Measurements from ENCODE around the gene PALD1. TPM values are rescaled to one million over a fixed set of nuclear protein-coding genes. Genes with fewer than 3 reads are reported as not detected.

PALD1 gene
- total RNA-seq, 1 donor from 2014 or later = 3.9 TPM

GRCh38 chr10:70599319-70599718 lies 120.8 kb downstream of the PALD1 start:
- H3K36me3 ChIP-seq (ENCODE audit: control insufficient read depth, insufficient read depth, low read length) = no peaks in the 10 kb centered on the region
- H3K4me3 ChIP-seq (ENCODE audit: low read depth, low read length) = no peak overlapping the region
- DNase-seq (ENCODE audit: low read depth) = no peak
- H3K27me3 ChIP-seq (ENCODE audit: control insufficient read depth, insufficient read depth, low read length) = no peaks in the 10 kb centered on the region
- TF ChIP-seq CTCF (IDR thresholded peaks at IDR 0.05; ENCODE audit: insufficient read depth, low read length, poor library complexity, severe bottlenecking) = no peak

GRCh38 chr10:70599791-70600190 lies 121.2 kb downstream of the PALD1 start:
- Histone ChIP-seq H3K27me3 (ENCODE audit: control insufficient read depth, insufficient read depth, low read length) (no peaks in the 10 kb centered on the region), H3K36me3 (ENCODE audit: control insufficient read depth, insufficient read depth, low read length) (no peaks in the 10 kb centered on the region), H3K4me3 (ENCODE audit: low read depth, low read length) (no peak overlapping the region)
- no peak for DNase-seq (ENCODE audit: low read depth)
- TF ChIP-seq CTCF (IDR thresholded peaks at IDR 0.05; ENCODE audit: insufficient read depth, low read length, poor library complexity, severe bottlenecking) = no peak

- no peak for DNase-seq (ENCODE audit: low read depth)
- H3K36me3 ChIP-seq (ENCODE audit: control insufficient read depth, insufficient read depth, low read length) = no peaks in the 10 kb centered on the region
- no peak for TF ChIP-seq CTCF (IDR thresholded peaks at IDR 0.05; ENCODE audit: insufficient read depth, low read length, poor library complexity, severe bottlenecking)
- H3K27me3 ChIP-seq (ENCODE audit: control insufficient read depth, insufficient read depth, low read length) = no peaks in the 10 kb centered on the region
- no peak overlapping the region for H3K4me3 ChIP-seq (ENCODE audit: low read depth, low read length)
These were observed 122.2 kb downstream of the PALD1 start for GRCh38 chr10:70600512-70601395.

GRCh38 chr10:70601746-70602145 lies 123.2 kb downstream of the PALD1 start:
- Histone ChIP-seq H3K27me3 (ENCODE audit: control insufficient read depth, insufficient read depth, low read length) (no peaks in the 10 kb centered on the region), H3K4me3 (ENCODE audit: low read depth, low read length) (no peak overlapping the region), H3K36me3 (ENCODE audit: control insufficient read depth, insufficient read depth, low read length) (no peaks in the 10 kb centered on the region)
- TF ChIP-seq CTCF (IDR thresholded peaks at IDR 0.05; ENCODE audit: insufficient read depth, low read length, poor library complexity, severe bottlenecking) = no peak
- no peak for DNase-seq (ENCODE audit: low read depth)

- H3K4me3 ChIP-seq (ENCODE audit: low read depth, low read length) = no peak within 1 kb of the TSS
- no peaks in the 10 kb centered on the region for H3K36me3 ChIP-seq (ENCODE audit: control insufficient read depth, insufficient read depth, low read length)
- no peak for TF ChIP-seq CTCF (IDR thresholded peaks at IDR 0.05; ENCODE audit: insufficient read depth, low read length, poor library complexity, severe bottlenecking)
- no peaks in the 10 kb centered on the region for H3K27me3 ChIP-seq (ENCODE audit: control insufficient read depth, insufficient read depth, low read length)
- no peak for DNase-seq (ENCODE audit: low read depth)
These were observed 124.3 kb downstream of the PALD1 start, which contains the start of gene PRF1 for GRCh38 chr10:70602665-70603448. Gene PRF1 (minus strand): TSS chr10:70602741. CDS start chr10:70600902, 1,839 bp downstream.

Data from kidney epithelial cell (primary cell).